Endothelial cell of umbilical vein (primary cell): ENCODE measurements around the gene RPS8. TPM values are rescaled to one million over a fixed set of nuclear protein-coding genes. Genes with fewer than 3 reads are reported as not detected.

ENCODE experiments used
- BruUV-seq: library from RNA; stranded (reverse); fragments of 400-500 nt; replicated peaks from 2 replicates; lab custom pipeline; 2021; lab: Mats Ljungman, UMichigan
- CTCF ChIA-PET: fragments of 300-600, 350-600 bp; sonication (Branson Sonifier 250); formaldehyde crosslinking; loops from one replicate; lab custom pipeline; 2021; ENCODE audit warnings: antibody characterized with exemption, inconsistent platforms; lab: Charles Lee
- POLR2A ChIA-PET: fragments of 300-600, 350-600 bp; sonication (Branson Sonifier 250); formaldehyde crosslinking; loops from one replicate; lab custom pipeline; 2021; ENCODE audit warnings: antibody characterized with exemption, inconsistent platforms; lab: Charles Lee
- DNase-seq: peaks from one replicate; pipeline ENCODE4 v3.0.0-alpha.2; 2011; ENCODE audit warnings: low read depth, low spot score
- FAIRE-seq: peaks from 2 replicates; lab custom pipeline; 2011; peaks lifted over from hg19 to GRCh38; lab: Jason Lieb, UNC
- H2AFZ ChIP-seq: 2 replicates; pipeline ENCODE4 v1.6.0; 2012; ENCODE audit warnings: low read depth, low read length, control low read depth, inconsistent platforms
- H3K27ac ChIP-seq: 2 replicates; pipeline ENCODE4 v1.5.1; 2011; ENCODE audit warnings: low read depth, mild to moderate bottlenecking, control low read depth, low read length, moderate library complexity; ENCODE audit not compliant: insufficient read depth
- H3K27me3 ChIP-seq, 2 experiments: 2 replicates each; pipeline versions ENCODE4 v1.6.0 to v1.6.1; 2011; ENCODE audit warnings: low read length in 2 of 2, mixed read lengths in 1 of 2; ENCODE audit not compliant: control insufficient read depth in 2 of 2, insufficient read depth in 2 of 2
- H3K36me3 ChIP-seq, 2 experiments: 2 replicates in 1 of 2; 3 replicates in 1 of 2; pipeline ENCODE4 v1.5.1; 2011; ENCODE audit warnings: low read length in 2 of 2, mild to moderate bottlenecking in 1 of 2, moderate library complexity in 1 of 2; ENCODE audit not compliant: control insufficient read depth in 2 of 2, insufficient read depth in 2 of 2; ENCODE audit errors: extremely low read depth in 1 of 2
- H3K4me1 ChIP-seq: 3 replicates; pipeline ENCODE4 v1.5.1; 2011; ENCODE audit warnings: mild to moderate bottlenecking, low read length; ENCODE audit not compliant: control insufficient read depth, insufficient read depth; ENCODE audit errors: extremely low read depth
- H3K4me2 ChIP-seq: 2 replicates; pipeline ENCODE4 v1.6.1; 2011; ENCODE audit warnings: low read length, control low read depth, mixed read lengths; ENCODE audit not compliant: insufficient read depth
- H3K4me3 ChIP-seq, 3 experiments: fragments of 200-600 bp in 1 of 3; sonication (generic), shearing (Covaris generic) in 1 of 3; replicated peaks in 1 of 3; 2 replicates each; pipeline ENCODE4 v1.5.1; 2011 to 2016; ENCODE audit warnings: control low read depth in 3 of 3, low read length in 3 of 3, mild to moderate bottlenecking in 2 of 3, inconsistent platforms in 1 of 3, low read depth in 1 of 3, moderate library complexity in 1 of 3; ENCODE audit not compliant: insufficient read depth in 1 of 3
- H3K79me2 ChIP-seq: 2 replicates; pipeline ENCODE4 v1.6.0; 2012; ENCODE audit warnings: low read length, inconsistent platforms; ENCODE audit not compliant: control insufficient read depth, insufficient read depth
- H3K9ac ChIP-seq: replicated peaks from 2 replicates; pipeline ENCODE3; 2011; ENCODE audit warnings: low read length, control low read depth; ENCODE audit not compliant: insufficient read depth; ENCODE audit errors: extremely low read depth
- H3K9me1 ChIP-seq: replicated peaks from 3 replicates; pipeline ENCODE4 v1.6.0; 2011; ENCODE audit warnings: mild to moderate bottlenecking, low read length; ENCODE audit not compliant: control insufficient read depth, insufficient read depth; ENCODE audit errors: extremely low read depth
- H3K9me3 ChIP-seq: replicated peaks from 2 replicates; pipeline ENCODE4 v1.5.1; 2012; ENCODE audit warnings: low read length, inconsistent platforms; ENCODE audit not compliant: control insufficient read depth, insufficient read depth
- H4K20me1 ChIP-seq: replicated peaks from 2 replicates; pipeline ENCODE3; 2011; ENCODE audit warnings: mild to moderate bottlenecking, low read length; ENCODE audit not compliant: control insufficient read depth, insufficient read depth; ENCODE audit errors: extremely low read depth
- CTCF ChIP-seq, 2 donors: IDR thresholded peaks; 1 replicate in 1 of 2; 2 replicates in 1 of 2; pipeline ENCODE4 v1.5.1; 2011; ENCODE audit warnings: low read length in 2 of 2, mild to moderate bottlenecking in 2 of 2, moderate library complexity in 2 of 2, control low read depth in 1 of 2, inconsistent platforms in 1 of 2, low read depth in 1 of 2; ENCODE audit not compliant: insufficient read depth in 1 of 2; ENCODE audit errors: extremely low read depth in 1 of 2
- EZH2 ChIP-seq: IDR thresholded peaks from 2 replicates; pipeline ENCODE4 v1.6.1; 2012; ENCODE audit warnings: borderline replicate concordance, low read depth, mild to moderate bottlenecking, moderate library complexity, low read length, inconsistent platforms; ENCODE audit not compliant: severe bottlenecking
- FOS ChIP-seq: IDR thresholded peaks from 2 replicates; pipeline ENCODE4 v1.6.1; 2011; ENCODE audit warnings: mild to moderate bottlenecking, low read length, moderate library complexity, borderline replicate concordance; ENCODE audit not compliant: insufficient read depth
- GATA2 ChIP-seq: IDR thresholded peaks from 2 replicates; pipeline ENCODE4 v1.7.0; 2011; ENCODE audit warnings: low read depth, mild to moderate bottlenecking, moderate library complexity, mixed read lengths, low read length; ENCODE audit not compliant: insufficient read length, insufficient read depth
- JUN ChIP-seq: IDR thresholded peaks from 2 replicates; pipeline ENCODE4 v1.6.1; 2011; ENCODE audit warnings: borderline replicate concordance, low read depth; ENCODE audit not compliant: insufficient read length, insufficient read depth
- MAX ChIP-seq: IDR thresholded peaks from 2 replicates; pipeline ENCODE4 v1.6.1; 2011; ENCODE audit not compliant: insufficient read depth, insufficient read length
- MYC ChIP-seq: IDR thresholded peaks from one replicate; pipeline ENCODE4 v1.6.1; 2011; ENCODE audit warnings: mild to moderate bottlenecking, low read depth, low read length
- POLR2A ChIP-seq: IDR thresholded peaks from 2 replicates; pipeline ENCODE4 v1.6.1; 2012; ENCODE audit warnings: low read depth, mild to moderate bottlenecking, control low read depth, low read length
- POLR2AphosphoS5 ChIP-seq: IDR thresholded peaks from 2 replicates; pipeline ENCODE4 v1.6.1; 2012; ENCODE audit warnings: low read depth, mild to moderate bottlenecking, control low read depth, low read length, moderate library complexity; ENCODE audit not compliant: insufficient read depth
- dilution Hi-C: fragments of 300-500 bp; cut with MboI; formaldehyde crosslinking; loops from one replicate; pipeline ENCODE4 v1.15.0; 2019; ENCODE audit warnings: low sequenced_read_pairs; ENCODE audit not compliant: extremely low pct_ligation_motif_present
- intact Hi-C: fragments of 100-400 bp; cut with micrococcal nuclease; formaldehyde crosslinking; loops from one replicate; pipeline ENCODE4 v1.10.0; 2022
- polyA plus RNA-seq, 4 experiments: library from polyadenylated mRNA; depleted of rRNA in 3 of 4; stranded (reverse) in 3 of 4; unstranded in 1 of 4; fragments of >200 nt; gene quantifications; 2 replicates each; pipeline versions ENCODE4 v1.2.1 to v1.2.3, GENCODE V29; 2011 to 2012; ENCODE audit warnings: missing spikeins in 1 of 4
- total RNA-seq: library from RNA; stranded (reverse); gene quantifications from 2 replicates; pipeline ENCODE4 v1.2.3, GENCODE V29; 2021

Gene RPS8
- total and polyA plus RNA-seq, 2 donors (not counting 3 experiments of a cell fraction or from before 2014, with no cell fraction given), result 1,842 to 2,306 TPM

GRCh38 chr1:44759077-44759476 is 16.3 kb upstream of the RPS8 start:
- Histone ChIP-seq H3K9me1 (no peaks in the 10 kb centered on the region), H4K20me1 (no peaks in the 10 kb centered on the region), H3K79me2 (no peaks in the 10 kb centered on the region), H3K4me3 (no peak overlapping the region), H3K27ac (no peak overlapping the region), H3K4me2 (no peak overlapping the region), H3K9me3 (no peaks in the 10 kb centered on the region), H3K9ac (no peak overlapping the region), H3K36me3 (peaks cover 18 to 26% of the 10 kb centered on the region in 2 experiments), H3K27me3 (no peaks in the 10 kb centered on the region), H3K4me1 (peaks cover 12% of the 10 kb centered on the region), H2AFZ (no peak overlapping the region)
- CTCF ChIA-PET, result no interaction called here
- POLR2A ChIA-PET, result no interaction called here
- no TSS peak for BruUV-seq
- TF ChIP-seq POLR2A (no peak), JUN (no peak), EZH2 (no peak), CTCF (IDR thresholded peaks at IDR 0.05; ENCODE audit: extremely low read depth in 1 of 2, insufficient read depth in 1 of 2, low read depth in 1 of 2, low read length in 2 of 2) (no peak), FOS (no peak), GATA2 (no peak), POLR2AphosphoS5 (no peak), MAX (no peak), MYC (no peak)
- dilution Hi-C loops (no loop called here), intact Hi-C loops (no loop called here)
- FAIRE-seq (no peak), DNase-seq (no peak)
